Stimulated activated naive CD4-positive, alpha-beta T cell treated with Interleukin-2 at 50 U/mL for 16 hours (primary cell): ENCODE data around the gene EIF4E2.
"Not testable (repeated sequence)": the region's sequence is repeated elsewhere in the genome, so short reads cannot be mapped to it uniquely, and the experiment has no call there.

ENCODE experiments used
- DNase-seq: peaks from one replicate; lab custom pipeline; 2025; lab: John Stamatoyannopoulos, UW

Gene EIF4E2

GRCh38 chr2:232522623-232523401 is 27.7 kb upstream of the EIF4E2 start:
- no peak for DNase-seq

GRCh38 chr2:232523402-232523681 is 27.1 kb upstream of the EIF4E2 start:
- no peak for DNase-seq

- DNase-seq: no peak
Measured at GRCh38 chr2:232523682-232524597, 26.5 kb upstream of the EIF4E2 start.

- no peak for DNase-seq
Measured at GRCh38 chr2:232524771-232525170, 25.7 kb upstream of the EIF4E2 start.

GRCh38 chr2:232525199-232525598 is 25.3 kb upstream of the EIF4E2 start:
- no peak for DNase-seq

GRCh38 chr2:232525791-232526371 is 24.6 kb upstream of the EIF4E2 start, which contains the start of gene CHRND:
Gene CHRND (plus strand): TSS chr2:232526160. CDS start chr2:232526216, 56 bp downstream.
- no peak for DNase-seq

GRCh38 chr2:232526372-232526941 is 24.0 kb upstream of the EIF4E2 start:
- DNase-seq: no peak

- DNase-seq: no peak
Measured at GRCh38 chr2:232527905-232528470, 22.5 kb upstream of the EIF4E2 start.

- no peak for DNase-seq
Measured at GRCh38 chr2:232528746-232529460, 21.6 kb upstream of the EIF4E2 start.

- no peak for DNase-seq
Measured at GRCh38 chr2:232529806-232530547, 20.5 kb upstream of the EIF4E2 start.

GRCh38 chr2:232530626-232531260 is 19.7 kb upstream of the EIF4E2 start:
- DNase-seq: no peak

- DNase-seq: no peak
Measured at GRCh38 chr2:232532419-232532818, 18.1 kb upstream of the EIF4E2 start.

GRCh38 chr2:232532821-232533220 is 17.7 kb upstream of the EIF4E2 start:
- not testable (repeated sequence) for DNase-seq

- DNase-seq: no peak
Measured at GRCh38 chr2:232533944-232534710, 16.4 kb upstream of the EIF4E2 start.

- no peak for DNase-seq
Measured at GRCh38 chr2:232534940-232535651, 15.4 kb upstream of the EIF4E2 start.

- no peak for DNase-seq
Measured at GRCh38 chr2:232535761-232536530, 14.5 kb upstream of the EIF4E2 start.

- no peak for DNase-seq
Measured at GRCh38 chr2:232537079-232537478, 13.4 kb upstream of the EIF4E2 start.

GRCh38 chr2:232537499-232537898 is 13.0 kb upstream of the EIF4E2 start:
- no peak for DNase-seq
